NCI-H345 (cell line): ENCODE results near the gene FCRL4.

Experiments used
- DNase-seq: peaks from one replicate; lab custom pipeline; 2025; lab: John Stamatoyannopoulos, UW

Gene FCRL4

GRCh38 chr1:157597959-157598667 is at the start of gene FCRL4:
FCRL4 (minus strand) TSS chr1:157598085; CDS start chr1:157597944, 141 bp downstream.
- DNase-seq: no peak

DNA sequence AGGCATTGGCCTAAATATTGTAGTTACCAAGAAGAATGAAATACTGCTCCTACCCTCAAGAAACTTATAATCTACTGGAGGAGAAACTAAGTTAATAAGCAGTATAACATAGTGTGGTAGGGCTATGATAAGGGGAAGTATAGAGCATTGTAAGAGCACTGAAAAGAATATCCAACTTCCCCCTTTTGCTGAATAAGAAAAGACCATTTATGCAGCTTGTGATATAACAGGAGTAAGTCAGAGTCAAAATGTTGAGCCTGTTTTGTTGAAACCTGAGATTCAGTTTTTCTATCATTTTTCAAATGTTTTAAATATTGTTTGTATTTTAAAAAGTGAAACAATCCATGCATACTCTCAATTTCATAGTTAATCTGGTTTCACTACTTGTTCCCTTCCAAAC is 48.3 kb upstream of the FCRL4 start:
- DNase-seq: no peak

- no peak for DNase-seq
Observed at GRCh38 chr1:157641177-157641576, 43.3 kb upstream of the FCRL4 start.

DNA sequence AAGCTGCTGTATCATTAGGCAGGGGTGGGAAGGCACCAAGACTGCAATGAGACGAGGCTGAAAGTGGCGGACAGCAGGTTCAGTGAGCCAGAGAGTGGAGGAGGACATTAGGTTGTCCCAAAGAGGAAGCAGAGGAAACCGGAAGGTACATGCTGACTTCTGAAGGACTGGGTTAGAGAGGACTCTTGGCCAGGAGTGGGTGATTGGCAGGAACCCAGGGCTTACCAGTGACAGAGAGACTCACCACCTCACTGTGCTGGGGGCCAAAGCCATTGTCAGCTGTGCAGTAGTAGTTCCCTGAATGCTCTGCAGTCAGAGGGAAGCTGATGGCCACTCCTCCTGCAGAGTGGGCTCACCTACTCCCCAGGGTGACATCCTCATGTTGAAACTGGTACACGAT is 41.9 kb upstream of the FCRL4 start:
- no peak for DNase-seq

- no peak for DNase-seq
Observed at GRCh38 chr1:157628773-157629172, 30.9 kb upstream of the FCRL4 start.

DNA sequence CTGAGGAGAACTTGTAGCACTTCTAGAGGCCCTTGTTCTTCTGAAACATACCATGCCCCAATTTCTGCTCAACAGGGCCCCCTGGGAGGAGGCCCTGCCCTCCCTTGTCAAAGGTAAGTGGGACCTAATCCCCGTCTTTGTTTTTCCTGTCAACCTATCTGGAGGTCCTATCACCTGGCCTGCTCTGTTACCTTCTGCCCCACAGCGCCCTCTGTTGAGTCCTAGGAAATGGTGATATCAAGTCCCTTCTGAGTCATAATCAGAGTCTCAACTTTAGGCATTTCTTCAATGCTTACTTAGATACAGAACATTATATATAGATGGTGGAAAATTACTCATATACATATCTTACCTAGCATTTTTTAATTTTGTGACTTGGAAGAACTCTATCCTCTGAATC is 28.2 kb upstream of the FCRL4 start:
- no peak for DNase-seq

DNA sequence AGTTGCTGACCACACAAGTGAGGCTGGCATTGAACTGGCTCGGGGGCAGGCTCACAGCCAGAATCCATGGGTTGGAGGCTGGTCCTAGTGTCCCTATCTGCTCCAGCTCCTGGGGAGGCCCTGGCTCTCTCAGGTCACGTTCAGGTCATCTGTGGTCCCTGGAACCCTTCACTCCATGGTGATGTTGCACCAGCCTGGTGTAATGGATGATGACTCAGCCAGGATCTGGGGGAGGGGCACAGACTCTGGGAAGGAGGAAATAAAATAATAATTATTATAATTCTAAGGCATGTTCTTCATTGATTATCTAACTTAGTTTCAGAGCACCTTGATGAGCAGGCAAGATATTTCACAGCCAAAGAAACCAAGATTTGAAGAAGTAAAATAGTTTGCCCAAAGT is 26.6 kb upstream of the FCRL4 start:
- no peak for DNase-seq

DNA sequence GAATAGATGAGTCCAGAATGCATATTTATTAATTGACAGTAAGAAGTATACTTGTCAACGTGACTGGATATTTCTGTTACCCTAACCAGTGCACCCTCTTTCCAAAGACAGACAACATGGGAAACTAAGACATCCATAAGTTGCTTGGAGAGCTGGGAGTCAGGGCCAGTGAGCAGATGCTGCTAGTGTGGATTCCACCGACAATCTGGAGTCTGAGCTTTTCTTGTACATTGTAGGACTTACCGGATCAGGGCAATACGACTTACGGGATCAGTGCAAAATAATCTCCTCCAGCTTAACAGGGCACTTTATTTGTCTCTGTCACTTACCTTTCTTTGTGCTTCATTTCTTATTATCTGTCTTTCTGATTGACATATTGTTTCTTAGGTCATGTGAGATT is 24.6 kb upstream of the FCRL4 start:
- DNase-seq: no peak

- no peak for DNase-seq
Observed at GRCh38 chr1:157618190-157618589, 20.3 kb upstream of the FCRL4 start.

GRCh38 chr1:157600236-157600635 is 2.4 kb upstream of the FCRL4 start:
- DNase-seq: no peak

DNA sequence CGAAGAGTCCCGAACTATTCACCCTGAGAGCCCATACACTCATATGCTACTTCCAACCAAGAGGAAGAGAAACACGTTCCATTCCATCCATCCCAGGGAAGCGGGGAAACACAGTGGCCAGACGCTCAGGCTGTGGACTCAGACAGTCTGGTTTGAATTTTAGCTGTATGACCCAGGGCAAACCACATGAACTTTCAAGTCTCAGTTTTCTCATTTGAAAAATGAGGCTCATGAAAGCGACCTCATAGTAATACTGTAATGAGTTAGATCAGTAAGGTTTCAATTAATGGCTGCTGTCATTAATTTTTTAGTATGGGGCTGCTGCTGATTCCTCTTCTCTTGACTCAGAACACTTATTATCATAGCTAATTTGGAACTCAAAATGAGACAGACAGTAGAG is 1.5 kb downstream of the FCRL4 start:
- no peak for DNase-seq

DNA sequence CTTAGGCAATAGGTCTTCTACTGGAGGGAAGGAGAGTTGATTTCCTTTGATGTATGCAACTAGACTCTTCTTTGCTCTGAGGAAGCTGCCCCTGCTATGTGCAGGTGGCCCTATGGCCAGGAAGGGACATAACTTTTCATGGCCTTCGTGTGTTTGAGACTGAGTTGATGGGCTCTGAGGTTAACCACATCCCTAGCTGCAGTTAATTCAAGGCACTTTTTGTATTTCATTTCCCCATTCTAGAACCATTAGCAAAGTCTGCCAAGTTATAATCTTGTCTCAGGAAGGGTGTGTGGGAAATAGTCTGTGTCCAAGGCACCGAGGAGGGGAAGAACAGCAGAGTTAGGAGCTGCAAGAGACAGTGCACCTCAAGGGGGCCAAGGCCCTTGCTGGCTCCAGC is 2.5 kb downstream of the FCRL4 start:
- DNase-seq: no peak

DNA sequence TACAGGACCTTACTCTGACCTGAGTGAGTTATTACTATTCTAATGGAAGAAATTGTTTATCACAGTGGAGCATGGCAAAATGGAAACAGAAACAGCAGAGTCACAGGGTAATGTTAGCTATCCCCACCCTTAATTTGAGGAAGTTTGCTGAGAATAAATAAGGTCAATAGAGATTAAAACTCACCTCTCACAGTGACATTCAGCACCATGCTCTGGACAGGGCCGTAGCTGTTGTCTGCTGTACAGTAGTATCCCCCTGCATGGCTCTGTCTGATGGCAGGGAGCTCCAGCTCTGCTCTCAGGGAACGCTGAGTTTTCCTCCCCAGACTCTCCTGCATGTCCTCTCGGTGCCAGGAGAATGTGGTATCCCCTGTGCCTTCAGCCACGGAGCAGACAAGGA is 11.9 kb downstream of the FCRL4 start:
- DNase-seq: no peak

DNA sequence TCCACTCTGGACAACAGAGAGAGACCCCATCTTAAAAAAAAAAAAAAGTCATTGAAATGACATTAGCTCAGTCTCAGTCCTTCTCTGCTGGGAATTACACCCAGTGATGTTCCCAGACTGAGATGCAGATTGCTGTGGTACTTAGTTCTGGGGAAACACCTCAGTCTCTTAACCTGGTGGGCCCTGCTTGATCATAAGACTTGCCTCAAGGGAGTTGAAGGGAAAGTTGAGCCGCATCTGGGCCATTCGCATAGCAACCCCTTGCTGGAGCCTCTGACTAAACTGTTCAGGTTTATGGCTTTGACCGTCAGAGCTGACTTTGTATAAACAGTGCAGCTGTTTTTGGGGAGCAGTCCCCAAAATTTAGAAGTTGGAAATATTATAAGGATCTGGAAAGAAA is 13.4 kb downstream of the FCRL4 start:
- DNase-seq: no peak

- DNase-seq: no peak
Observed at GRCh38 chr1:157580828-157581210, 17.1 kb downstream of the FCRL4 start.

DNA sequence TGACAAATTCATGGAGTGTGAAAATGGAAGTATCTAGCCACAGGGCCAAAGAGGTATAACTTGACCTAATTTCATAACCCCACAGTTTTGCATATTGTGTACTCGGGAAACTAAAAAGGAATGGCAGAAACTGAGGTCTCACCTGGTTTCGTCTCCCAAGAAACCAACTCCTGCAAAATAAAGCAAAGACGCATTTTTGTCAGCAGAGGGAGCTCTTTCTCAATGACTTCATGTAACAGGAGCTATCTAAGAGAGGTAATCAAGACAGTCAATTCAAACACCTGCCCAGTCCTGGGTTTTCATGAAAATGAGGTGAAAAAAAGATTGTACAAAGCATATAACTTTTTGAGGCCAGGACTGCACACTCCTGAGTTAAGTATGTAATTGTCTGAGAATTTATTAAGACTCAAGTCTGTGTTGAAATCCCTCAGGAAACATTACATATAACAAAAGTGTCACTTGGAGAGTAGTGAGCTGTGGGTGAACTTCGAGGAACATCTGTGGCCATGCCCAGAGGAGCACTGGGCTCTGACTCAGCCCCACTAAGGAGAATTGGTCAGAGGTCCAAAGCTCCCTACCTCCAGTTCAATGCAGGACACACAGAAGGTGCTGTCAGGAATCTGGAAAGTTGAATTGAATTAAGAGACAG is 17.6 kb downstream of the FCRL4 start:
- peak; percentile 49 for DNase-seq

- DNase-seq: no peak
Observed at GRCh38 chr1:157577420-157577819, 20.5 kb downstream of the FCRL4 start.

GRCh38 chr1:157575744-157576143 is 22.1 kb downstream of the FCRL4 start:
- no peak for DNase-seq

- peak; percentile 2 for DNase-seq
Observed at GRCh38 chr1:157574836-157575235, 23.0 kb downstream of the FCRL4 start.

DNA sequence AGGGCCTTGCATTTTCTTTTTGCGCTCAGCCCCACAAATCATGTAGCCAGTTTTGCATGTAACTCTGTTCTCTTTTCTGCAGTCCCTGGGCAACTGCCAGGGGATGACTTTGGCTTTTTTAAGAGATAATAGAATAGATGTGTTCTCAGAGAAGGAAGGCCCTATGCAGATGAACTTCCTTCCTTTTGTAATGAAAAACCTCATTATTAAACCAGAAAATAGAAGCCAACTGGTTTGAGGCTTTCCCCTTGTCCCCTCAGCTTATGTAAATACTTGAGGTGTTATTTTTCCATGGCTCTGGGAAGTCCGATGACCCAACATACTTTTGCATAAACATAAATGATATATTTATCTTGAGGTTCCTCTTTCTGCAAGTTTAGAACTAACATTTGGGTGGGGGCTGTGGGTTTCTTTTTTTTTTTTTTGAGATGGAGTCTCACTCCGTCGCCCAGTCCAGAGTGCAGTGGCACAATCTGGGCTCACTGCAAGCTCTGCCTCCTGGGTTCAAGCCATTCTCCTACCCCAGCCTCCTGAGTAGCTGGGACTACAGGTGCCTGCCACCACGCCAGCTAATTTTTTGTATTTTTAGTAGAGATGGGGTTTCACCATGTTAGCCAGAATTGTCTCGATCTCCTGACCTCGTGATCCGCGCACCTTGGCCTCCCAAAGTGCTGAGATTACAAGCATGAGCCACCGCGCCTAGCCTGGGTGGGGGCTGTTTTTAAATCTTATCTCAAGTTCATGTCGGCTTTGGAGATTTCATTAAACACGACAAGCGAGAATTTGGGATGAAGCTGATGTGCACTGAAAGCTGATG is 31.2 kb downstream of the FCRL4 start:
- DNase-seq: no peak

DNA sequence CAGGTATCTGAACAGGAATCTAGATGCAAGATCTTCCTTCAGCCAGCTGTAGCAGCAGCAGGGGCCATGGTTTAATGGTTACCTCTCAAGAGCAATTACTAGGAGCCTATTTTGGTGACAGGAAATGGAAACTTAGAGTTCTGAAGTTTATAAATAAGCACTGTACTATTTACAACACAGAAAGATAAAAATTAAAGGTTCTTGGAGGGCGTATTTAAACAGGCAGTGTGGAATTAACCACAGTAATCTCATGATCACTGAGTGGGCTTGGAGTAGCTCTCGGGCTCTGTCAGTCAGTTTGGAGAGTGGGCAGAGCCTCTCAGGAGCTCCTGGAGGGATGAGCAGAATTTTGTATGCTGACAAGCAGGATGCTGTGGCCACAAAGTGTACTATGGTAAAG is 35.4 kb downstream of the FCRL4 start:
- no peak for DNase-seq

GRCh38 chr1:157558119-157558518 is 39.8 kb downstream of the FCRL4 start:
- no peak for DNase-seq
